MCF 10A (cell line): ENCODE data around the gene CABLES1. TPM values are rescaled to one million over a fixed set of nuclear protein-coding genes. Genes with fewer than 3 reads are reported as not detected.
"Not testable (repeated sequence)": the region's sequence is repeated elsewhere in the genome, so short reads cannot be mapped to it uniquely, and the experiment has no call there.

ENCODE experiments used
- BruUV-seq: library from RNA; stranded (reverse); fragments of 400-500 nt; replicated peaks from 2 replicates; lab custom pipeline; 2021; lab: Mats Ljungman, UMichigan
- CTCF ChIA-PET: fragments of 300-600 bp; sonication (Branson Sonifier 250); formaldehyde crosslinking; extraction: SDS; loops from one replicate; lab custom pipeline; 2021; ENCODE audit warnings: antibody characterized with exemption, inconsistent platforms; lab: Yijun Ruan, JAX
- POLR2A ChIA-PET: fragments of 300-600, 350-650 bp; sonication (Branson Sonifier 250); formaldehyde crosslinking; extraction: SDS; loops from one replicate; lab custom pipeline; 2020; ENCODE audit warnings: antibody characterized with exemption, inconsistent platforms; lab: Yijun Ruan, JAX
- DNase-seq: peaks from one replicate; pipeline ENCODE4 v3.0.0-alpha.2; 2018; ENCODE audit not compliant: unreplicated experiment
- H3K27ac Mint-ChIP-seq: one replicate; pipeline ENCODE4 v1.8.0; 2022; ENCODE audit warnings: mild to moderate bottlenecking, low read depth, mixed read lengths; ENCODE audit not compliant: unreplicated experiment
- H3K27me3 Mint-ChIP-seq: one replicate; pipeline ENCODE4 v1.8.0; 2022; ENCODE audit warnings: mixed read lengths; ENCODE audit not compliant: insufficient read depth, unreplicated experiment
- H3K36me3 Mint-ChIP-seq: one replicate; pipeline ENCODE4 v1.8.0; 2022; ENCODE audit warnings: mild to moderate bottlenecking, moderate library complexity, mixed read lengths; ENCODE audit not compliant: insufficient read depth, unreplicated experiment
- H3K4me1 Mint-ChIP-seq: one replicate; pipeline ENCODE4 v1.8.0; 2022; ENCODE audit warnings: mixed read lengths; ENCODE audit not compliant: insufficient read depth, unreplicated experiment
- H3K4me3 Mint-ChIP-seq: one replicate; pipeline ENCODE4 v1.8.0; 2022; ENCODE audit warnings: mild to moderate bottlenecking, moderate library complexity, mixed read lengths; ENCODE audit not compliant: unreplicated experiment
- H3K9me3 Mint-ChIP-seq: one replicate; pipeline ENCODE4 v1.8.0; 2022; ENCODE audit warnings: mixed read lengths; ENCODE audit not compliant: unreplicated experiment
- intact Hi-C: fragments of 100-400 bp; cut with micrococcal nuclease; formaldehyde crosslinking; loops from 2 replicates; pipeline ENCODE4 v1.14.1; 2022
- total RNA-seq: library from RNA; stranded (reverse); gene quantifications from 2 replicates; pipeline ENCODE4 v1.2.3, GENCODE V29; 2022
- TF ChIP-seq, protein P1 (sequence below): fragments of 200-600 bp; IDR thresholded peaks from one replicate; pipeline ENCODE4 v1.8.0; 2022; ENCODE audit warnings: antibody characterized with exemption, mild to moderate bottlenecking; ENCODE audit not compliant: unreplicated experiment

CABLES1 gene
- total RNA-seq, 1 experiment from 2014 or later, result 3.2 TPM

DNA sequence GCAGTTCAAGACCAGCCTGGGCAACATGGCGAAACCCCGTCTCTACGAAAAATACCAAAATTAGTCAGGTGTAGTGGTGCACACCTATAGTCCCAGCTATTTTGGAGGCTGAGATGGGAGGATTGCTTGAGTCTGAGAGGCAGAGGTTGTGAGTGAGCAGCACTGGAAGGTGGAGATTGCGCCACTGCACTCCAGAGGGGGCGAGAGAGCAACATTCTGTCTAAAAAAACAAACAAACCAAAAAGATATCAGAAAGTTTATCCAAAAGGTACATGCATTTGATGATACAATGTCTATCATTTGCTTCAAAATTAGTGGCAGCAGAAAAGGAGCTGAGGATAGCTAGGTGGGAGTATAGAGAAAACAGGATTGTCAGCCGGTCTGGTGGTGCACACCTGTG lies 39.8 kb upstream of the CABLES1 start:
- no peak overlapping the region for H3K27ac Mint-ChIP-seq
- no peak for DNase-seq
- TF ChIP-seq, protein P1, sequence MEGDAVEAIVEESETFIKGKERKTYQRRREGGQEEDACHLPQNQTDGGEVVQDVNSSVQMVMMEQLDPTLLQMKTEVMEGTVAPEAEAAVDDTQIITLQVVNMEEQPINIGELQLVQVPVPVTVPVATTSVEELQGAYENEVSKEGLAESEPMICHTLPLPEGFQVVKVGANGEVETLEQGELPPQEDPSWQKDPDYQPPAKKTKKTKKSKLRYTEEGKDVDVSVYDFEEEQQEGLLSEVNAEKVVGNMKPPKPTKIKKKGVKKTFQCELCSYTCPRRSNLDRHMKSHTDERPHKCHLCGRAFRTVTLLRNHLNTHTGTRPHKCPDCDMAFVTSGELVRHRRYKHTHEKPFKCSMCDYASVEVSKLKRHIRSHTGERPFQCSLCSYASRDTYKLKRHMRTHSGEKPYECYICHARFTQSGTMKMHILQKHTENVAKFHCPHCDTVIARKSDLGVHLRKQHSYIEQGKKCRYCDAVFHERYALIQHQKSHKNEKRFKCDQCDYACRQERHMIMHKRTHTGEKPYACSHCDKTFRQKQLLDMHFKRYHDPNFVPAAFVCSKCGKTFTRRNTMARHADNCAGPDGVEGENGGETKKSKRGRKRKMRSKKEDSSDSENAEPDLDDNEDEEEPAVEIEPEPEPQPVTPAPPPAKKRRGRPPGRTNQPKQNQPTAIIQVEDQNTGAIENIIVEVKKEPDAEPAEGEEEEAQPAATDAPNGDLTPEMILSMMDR, result peak; percentile 13
- no peak overlapping the region for H3K4me3 Mint-ChIP-seq
- CTCF ChIA-PET, result no interaction called here
- no peaks in the 10 kb centered on the region for H3K9me3 Mint-ChIP-seq
- H3K4me1 Mint-ChIP-seq, result no peaks in the 10 kb centered on the region
- no peaks in the 10 kb centered on the region for H3K27me3 Mint-ChIP-seq
- no peaks in the 10 kb centered on the region for H3K36me3 Mint-ChIP-seq
- BruUV-seq, result no TSS peak
- POLR2A ChIA-PET, result no interaction called here
- intact Hi-C loops, result no loop called here

DNA sequence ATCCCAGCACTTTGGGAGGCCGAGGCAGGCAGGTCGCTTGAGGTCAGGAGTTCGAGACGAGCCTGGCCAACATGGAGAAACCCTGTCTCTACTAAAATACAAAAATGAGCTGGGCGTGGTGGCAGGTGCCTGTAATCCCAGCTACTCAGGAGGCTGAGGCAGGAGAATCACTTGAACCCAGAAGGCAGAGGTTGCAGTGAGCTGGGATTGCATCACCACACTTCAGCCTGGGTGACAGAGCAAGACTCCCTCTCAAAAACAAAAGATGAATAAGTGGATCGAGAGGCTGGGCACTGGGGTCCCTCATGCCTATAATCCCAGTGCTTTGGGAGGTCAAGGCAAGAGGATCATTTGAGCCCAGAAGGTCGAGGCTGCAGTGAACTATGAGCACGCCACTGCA lies 38.3 kb upstream of the CABLES1 start:
- H3K4me1 Mint-ChIP-seq, H3K27ac Mint-ChIP-seq, H3K27me3 Mint-ChIP-seq, H3K9me3 Mint-ChIP-seq, H3K36me3 Mint-ChIP-seq, intact Hi-C loops, BruUV-seq, H3K4me3 Mint-ChIP-seq, DNase-seq: not testable (repeated sequence)
- CTCF ChIA-PET, result interaction anchor here (1.1 kb wide), 1 partner anchor 33 kb away, joined by 4 read pairs; no protein-coding TSS in a partner anchor
- POLR2A ChIA-PET, result interaction anchor here (0.8 kb wide), 1 partner anchor 66 kb away, joined by 3 read pairs; no protein-coding TSS in a partner anchor

DNA sequence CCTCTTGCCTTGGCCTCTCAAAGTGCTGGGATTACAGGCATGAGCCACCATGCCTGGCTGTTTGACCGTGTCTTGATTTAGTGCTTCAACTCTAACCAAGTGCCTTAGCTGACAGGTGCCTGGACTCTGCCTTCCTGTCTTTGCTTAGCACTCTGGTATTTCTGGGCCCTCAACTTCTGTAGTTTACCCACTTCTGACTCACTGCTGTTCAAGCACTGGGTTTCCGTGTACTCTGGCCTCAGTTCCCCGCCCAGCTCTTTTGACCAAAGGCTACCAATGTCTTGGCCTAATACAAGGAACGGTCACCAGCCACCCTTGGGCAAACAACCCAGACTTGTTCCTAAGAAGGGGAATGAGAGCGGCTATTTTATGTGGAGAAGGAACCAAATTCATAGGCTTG lies 35.7 kb upstream of the CABLES1 start:
- Mint-ChIP-seq H3K27ac (no peak overlapping the region), H3K9me3 (no peaks in the 10 kb centered on the region), H3K27me3 (no peaks in the 10 kb centered on the region), H3K36me3 (no peaks in the 10 kb centered on the region), H3K4me3 (no peak overlapping the region), H3K4me1 (no peaks in the 10 kb centered on the region)
- TF ChIP-seq, protein P1, result no peak
- intact Hi-C loops, result no loop called here
- DNase-seq, result no peak
- CTCF ChIA-PET, result interaction anchor here (0.6 kb wide), 1 partner anchor 279 kb away, joined by 4 read pairs; no protein-coding TSS in a partner anchor
- no TSS peak for BruUV-seq
- POLR2A ChIA-PET, result no interaction called here

DNA sequence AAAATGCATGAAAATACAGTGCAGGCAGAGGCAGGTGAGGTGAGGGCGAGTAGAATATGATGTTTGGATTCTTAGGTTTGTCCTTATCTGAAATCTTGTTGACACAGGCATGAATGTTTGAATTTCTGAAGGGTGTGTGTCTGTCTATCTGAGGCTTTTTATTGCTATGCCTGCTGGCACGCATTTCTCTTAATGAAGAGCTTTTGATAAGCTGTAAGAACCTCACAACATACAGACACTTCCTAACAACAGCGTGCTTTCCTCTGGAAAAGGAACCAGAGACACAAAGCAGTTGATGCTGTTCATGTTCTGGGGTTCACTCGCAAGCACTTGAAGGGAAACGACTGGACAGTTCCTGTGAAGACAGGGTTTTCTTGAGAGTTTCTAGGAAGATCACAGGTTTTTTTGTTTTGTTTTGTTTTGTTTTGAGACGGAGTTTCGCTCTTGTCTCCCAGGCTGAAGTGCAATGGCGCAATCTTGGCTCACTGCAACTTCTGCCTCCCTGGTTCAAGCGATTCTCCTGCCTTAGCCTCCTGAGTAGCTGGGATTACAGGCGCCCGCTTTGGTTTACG lies 33.3 kb upstream of the CABLES1 start:
- no TSS peak for BruUV-seq
- Mint-ChIP-seq H3K36me3 (no peaks in the 10 kb centered on the region), H3K9me3 (no peaks in the 10 kb centered on the region), H3K27me3 (no peaks in the 10 kb centered on the region), H3K27ac (no peak overlapping the region), H3K4me3 (no peak overlapping the region), H3K4me1 (peaks cover 12% of the 10 kb centered on the region)
- ChIA-PET CTCF (interaction anchor here (1.5 kb wide), 1 partner anchor 278 kb away, joined by 6 read pairs; no protein-coding TSS in a partner anchor), POLR2A (no interaction called here)
- TF ChIP-seq, protein P1, result no peak
- no peak for DNase-seq
- intact Hi-C loops, result no loop called here
